ENCODE data around the gene LRRC46.

GRCh38 chr17:47815106-47815918, 16.2 kb upstream of the LRRC46 start:
- no peak for TF ChIP-seq CTCF (IDR thresholded peaks at IDR 0.05)
- TF ChIP-seq POLR2A (IDR thresholded peaks at IDR 0.05): no peak

Data from uterus (tissue), 2 donors.